PC-3 (cell line): Measurements from ENCODE around the gene FDX1. TPM values are rescaled to one million over a fixed set of nuclear protein-coding genes. Genes with fewer than 3 reads are reported as not detected.

Source experiments
- ATAC-seq: fragments of 200-7000 bp; cut with Tn5 transposase; 2 replicates; pipeline ENCODE4 v1.9.1; 2020; ENCODE audit warnings: mild to moderate bottlenecking, moderate library complexity
- BruUV-seq: library from RNA; stranded (reverse); fragments of 400-500 nt; replicated peaks from 2 replicates; lab custom pipeline; 2021; lab: Mats Ljungman, UMichigan
- CTCF ChIA-PET: fragments of 300-600 bp; sonication (Branson Sonifier 250); formaldehyde crosslinking; loops from one replicate; lab custom pipeline; 2022; ENCODE audit warnings: antibody characterized with exemption; lab: Charles Lee
- POLR2A ChIA-PET: fragments of 300-600 bp; sonication (Branson Sonifier 250); formaldehyde crosslinking; loops from one replicate; lab custom pipeline; 2022; ENCODE audit warnings: antibody characterized with exemption; ENCODE audit not compliant: unreplicated experiment; lab: Charles Lee
- DNase-seq: peaks from one replicate; pipeline ENCODE4 v3.0.0-alpha.2; 2015
- H2AFZ ChIP-seq: fragments of 300-600 bp; sonication (generic); 2 replicates; pipeline ENCODE4 v1.6.0; 2016; ENCODE audit warnings: antibody characterized with exemption, low read length
- H3F3A ChIP-seq: fragments of 300-600 bp; sonication (generic); one replicate; pipeline ENCODE4 v1.6.0; 2017; ENCODE audit warnings: antibody characterized with exemption, low read length, control low read depth, mild to moderate bottlenecking; ENCODE audit not compliant: unreplicated experiment
- H3K27ac ChIP-seq: fragments of 300-600 bp; sonication (generic); 2 replicates; pipeline ENCODE4 v1.5.1; 2016; ENCODE audit warnings: mild to moderate bottlenecking, low read length
- H3K27me3 ChIP-seq: fragments of 300-600 bp; sonication (generic); 2 replicates; pipeline ENCODE4 v1.6.1; 2016; ENCODE audit warnings: low read length, mixed read lengths
- H3K36me3 ChIP-seq: fragments of 300-600 bp; sonication (generic); 2 replicates; pipeline ENCODE4 v1.6.1; 2016; ENCODE audit warnings: low read depth, mixed run types, low read length, mixed read lengths
- H3K4me1 ChIP-seq: fragments of 300-600 bp; sonication (generic); 2 replicates; pipeline ENCODE4 v1.5.1; 2016; ENCODE audit warnings: low read length; ENCODE audit not compliant: insufficient read depth
- H3K4me2 ChIP-seq: fragments of 300-600 bp; sonication (generic); 2 replicates; pipeline ENCODE4 v1.6.0; 2016; ENCODE audit warnings: low read length
- H3K4me3 ChIP-seq: fragments of 300-600 bp; sonication (generic); 2 replicates; pipeline ENCODE4 v1.5.1; 2016; ENCODE audit warnings: mild to moderate bottlenecking, low read length, mixed read lengths
- H3K79me2 ChIP-seq: fragments of 300-600 bp; sonication (generic); 2 replicates; pipeline ENCODE4 v1.6.1; 2017; ENCODE audit warnings: low read length, mixed read lengths
- H3K9ac ChIP-seq: fragments of 300-600 bp; sonication (generic); 2 replicates; pipeline ENCODE4 v1.6.0; 2016; ENCODE audit warnings: mild to moderate bottlenecking, low read length
- H3K9me2 ChIP-seq: fragments of 300-600 bp; sonication (generic); replicated peaks from 2 replicates; pipeline ENCODE4 v1.6.1; 2016; ENCODE audit warnings: mixed run types, low read length, mixed read lengths
- H3K9me3 ChIP-seq: fragments of 300-600 bp; sonication (generic); 2 replicates; pipeline ENCODE4 v1.6.1; 2016; ENCODE audit warnings: low read length, mixed read lengths
- H4K20me1 ChIP-seq: fragments of 300-600 bp; sonication (generic); 2 replicates; pipeline ENCODE4 v1.6.1; 2016; ENCODE audit warnings: low read length, mixed read lengths
- CTCF ChIP-seq: fragments of 300-600 bp; sonication (generic); conservative IDR thresholded peaks from 2 replicates; pipeline ENCODE4 v1.5.1; 2017; ENCODE audit warnings: antibody characterized with exemption, low read depth, mild to moderate bottlenecking, low read length
- EZH2 ChIP-seq: fragments of 300-600 bp; sonication (generic); IDR thresholded peaks from one replicate; pipeline ENCODE4 v1.6.1; 2017; ENCODE audit warnings: antibody characterized with exemption, mild to moderate bottlenecking, low read length; ENCODE audit not compliant: unreplicated experiment
- EZH2phosphoT487 ChIP-seq: fragments of 300-600 bp; sonication (generic); IDR thresholded peaks from 2 replicates; pipeline ENCODE4 v1.6.1; 2018; ENCODE audit warnings: mild to moderate bottlenecking, antibody characterized with exemption, low read length, borderline replicate concordance
- intact Hi-C: fragments of 100-400 bp; cut with micrococcal nuclease; formaldehyde crosslinking; loops from 2 replicates; pipeline ENCODE4 v1.9.0; 2023
- total RNA-seq: library from RNA; depleted of rRNA; stranded (reverse); fragments of >200 nt; gene quantifications from 2 replicates; pipeline ENCODE4 v1.2.3, GENCODE V29; 2014

Gene FDX1
- total RNA-seq, 1 experiment from 2014 or later, result 14.8 TPM

DNA sequence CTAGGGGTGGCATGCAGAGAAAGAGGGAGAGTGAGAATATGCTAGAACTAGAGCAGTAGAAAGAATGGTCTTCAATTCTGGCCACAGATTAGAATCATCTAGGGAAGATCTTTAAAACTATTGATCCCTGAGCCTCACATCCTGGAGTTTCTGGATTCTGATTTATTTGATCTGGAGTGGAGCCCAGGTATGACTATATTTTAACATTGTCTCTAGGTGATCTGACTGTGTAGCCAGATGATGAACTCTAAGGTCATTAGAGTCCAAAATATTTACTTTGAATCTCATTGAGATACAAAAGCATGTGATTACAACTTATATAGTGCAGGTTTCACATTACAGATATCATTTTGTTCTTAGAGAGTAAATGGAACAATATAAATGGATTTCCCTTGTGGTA lies 79.7 kb downstream of the FDX1 start:
- DNase-seq (peak; percentile 30), ATAC-seq (no peak; the same call in 1 of the 2 replicates)
- H4K20me1 ChIP-seq, result no peaks in the 10 kb centered on the region
- no peak overlapping the region for H3K9ac ChIP-seq
- no peaks in the 10 kb centered on the region for H3K9me3 ChIP-seq
- H3K4me3 ChIP-seq, result no peak overlapping the region
- TF ChIP-seq EZH2 (no peak), CTCF (no peak), EZH2phosphoT487 (no peak)
- CTCF ChIA-PET, result no interaction called here
- H3F3A ChIP-seq, result no peaks in the 10 kb centered on the region
- no peaks in the 10 kb centered on the region for H3K9me2 ChIP-seq
- peaks cover 7% of the 10 kb centered on the region; the same call in 1 of the 2 replicates for H3K4me1 ChIP-seq
- H3K79me2 ChIP-seq, result no peaks in the 10 kb centered on the region
- no TSS peak for BruUV-seq
- H2AFZ ChIP-seq, result no peak overlapping the region
- H3K4me2 ChIP-seq, result no peak overlapping the region
- H3K27me3 ChIP-seq, result peaks cover 43% of the 10 kb centered on the region
- intact Hi-C loops, result no loop called here
- H3K27ac ChIP-seq, result no peak overlapping the region
- POLR2A ChIA-PET, result no interaction called here
- no peaks in the 10 kb centered on the region for H3K36me3 ChIP-seq

- Histone ChIP-seq H3K9me3 (no peaks in the 10 kb centered on the region), H3K4me3 (no peak overlapping the region), H4K20me1 (no peaks in the 10 kb centered on the region), H3K4me2 (no peak overlapping the region), H3K27me3 (peaks cover 61% of the 10 kb centered on the region), H2AFZ (no peak overlapping the region), H3K9me2 (no peaks in the 10 kb centered on the region), H3K27ac (no peak overlapping the region), H3F3A (no peaks in the 10 kb centered on the region), H3K9ac (no peak overlapping the region), H3K4me1 (peaks cover 7% of the 10 kb centered on the region; the same call in 1 of the 2 replicates), H3K79me2 (no peaks in the 10 kb centered on the region), H3K36me3 (no peaks in the 10 kb centered on the region)
- TF ChIP-seq EZH2 (no peak), EZH2phosphoT487 (no peak), CTCF (no peak)
- POLR2A ChIA-PET, result no interaction called here
- CTCF ChIA-PET, result no interaction called here
- ATAC-seq, result no peak
- no peak for DNase-seq
- intact Hi-C loops, result no loop called here
- BruUV-seq, result no TSS peak
Observed at GRCh38 chr11:110512026-110512425, 82.3 kb downstream of the FDX1 start.

GRCh38 chr11:110513259-110513801 lies 83.6 kb downstream of the FDX1 start:
- no peaks in the 10 kb centered on the region for H4K20me1 ChIP-seq
- H3K27ac ChIP-seq, result no peak overlapping the region
- H3K9me2 ChIP-seq, result no peaks in the 10 kb centered on the region
- no peak overlapping the region for H3K9ac ChIP-seq
- no peak overlapping the region for H2AFZ ChIP-seq
- H3K9me3 ChIP-seq, result no peaks in the 10 kb centered on the region
- no peaks in the 10 kb centered on the region for H3K36me3 ChIP-seq
- DNase-seq (no peak), ATAC-seq (no peak)
- peaks cover 7% of the 10 kb centered on the region; the same call in 1 of the 2 replicates for H3K4me1 ChIP-seq
- ChIA-PET CTCF (no interaction called here), POLR2A (no interaction called here)
- intact Hi-C loops, result no loop called here
- no peak for TF ChIP-seq CTCF
- no peak for TF ChIP-seq EZH2
- TF ChIP-seq EZH2phosphoT487, result no peak
- H3K4me2 ChIP-seq, result no peak overlapping the region
- no peaks in the 10 kb centered on the region for H3F3A ChIP-seq
- H3K79me2 ChIP-seq, result no peaks in the 10 kb centered on the region
- no TSS peak for BruUV-seq
- no peak overlapping the region for H3K4me3 ChIP-seq
- peaks cover 65% of the 10 kb centered on the region for H3K27me3 ChIP-seq
